ENCODE results near the gene CAPZB.

Gene CAPZB

DNA sequence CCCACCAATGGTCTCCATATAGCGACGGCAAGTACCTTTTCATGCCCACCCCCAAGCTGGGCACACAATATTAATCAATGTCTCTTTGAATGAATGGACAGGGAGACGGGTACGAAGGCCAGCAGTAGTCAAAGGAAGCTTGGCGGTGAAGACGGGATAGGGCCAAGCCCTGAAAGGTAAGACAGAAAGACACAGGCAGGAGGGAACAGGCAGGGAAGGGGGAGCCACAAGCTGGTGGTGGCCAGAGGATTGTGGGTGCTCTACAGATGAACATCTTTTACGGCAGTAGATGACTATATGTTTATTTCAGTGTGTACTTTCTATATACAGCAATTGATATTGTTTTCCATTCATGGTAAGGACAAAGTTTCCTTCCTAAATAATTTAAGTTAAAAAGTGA is 16.3 kb downstream of the CAPZB start:
- DNase-seq (ENCODE audit: low read depth) = no peak
- H3K4me3 ChIP-seq (ENCODE audit: low read depth, low read length) = peak overlapping the region; percentile 16
- TF ChIP-seq, protein P1, sequence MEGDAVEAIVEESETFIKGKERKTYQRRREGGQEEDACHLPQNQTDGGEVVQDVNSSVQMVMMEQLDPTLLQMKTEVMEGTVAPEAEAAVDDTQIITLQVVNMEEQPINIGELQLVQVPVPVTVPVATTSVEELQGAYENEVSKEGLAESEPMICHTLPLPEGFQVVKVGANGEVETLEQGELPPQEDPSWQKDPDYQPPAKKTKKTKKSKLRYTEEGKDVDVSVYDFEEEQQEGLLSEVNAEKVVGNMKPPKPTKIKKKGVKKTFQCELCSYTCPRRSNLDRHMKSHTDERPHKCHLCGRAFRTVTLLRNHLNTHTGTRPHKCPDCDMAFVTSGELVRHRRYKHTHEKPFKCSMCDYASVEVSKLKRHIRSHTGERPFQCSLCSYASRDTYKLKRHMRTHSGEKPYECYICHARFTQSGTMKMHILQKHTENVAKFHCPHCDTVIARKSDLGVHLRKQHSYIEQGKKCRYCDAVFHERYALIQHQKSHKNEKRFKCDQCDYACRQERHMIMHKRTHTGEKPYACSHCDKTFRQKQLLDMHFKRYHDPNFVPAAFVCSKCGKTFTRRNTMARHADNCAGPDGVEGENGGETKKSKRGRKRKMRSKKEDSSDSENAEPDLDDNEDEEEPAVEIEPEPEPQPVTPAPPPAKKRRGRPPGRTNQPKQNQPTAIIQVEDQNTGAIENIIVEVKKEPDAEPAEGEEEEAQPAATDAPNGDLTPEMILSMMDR (IDR thresholded peaks at IDR 0.05; ENCODE audit: low read depth, low read length, missing control alignments) = no peak

DNA sequence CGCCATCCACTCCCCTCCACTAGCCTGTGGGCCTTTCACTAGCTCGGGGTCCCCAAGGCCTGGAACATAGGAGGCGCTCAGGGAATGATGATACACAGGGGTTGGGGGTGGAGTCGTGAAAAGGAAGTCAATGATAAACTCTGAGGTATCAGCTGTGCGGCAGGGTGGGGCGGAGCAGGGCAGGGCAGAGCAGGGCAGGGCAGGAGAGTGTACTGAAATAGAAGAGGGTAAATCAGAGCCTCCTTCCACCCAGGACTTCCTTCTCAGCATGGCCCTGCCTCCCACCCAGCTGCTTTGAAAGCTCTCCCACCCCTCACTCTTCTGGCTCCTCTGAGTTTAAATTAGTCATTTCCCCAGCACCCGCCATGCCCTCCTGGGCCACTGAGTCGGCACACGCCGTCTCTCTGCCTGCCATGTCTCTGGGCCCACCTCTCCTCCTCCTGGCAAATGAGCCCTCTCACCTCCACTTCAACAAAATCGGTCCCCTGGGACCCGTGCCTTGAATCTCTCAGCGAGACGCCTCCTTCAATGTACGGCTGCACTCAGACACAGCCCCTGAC is 16.9 kb downstream of the CAPZB start:
- peak overlapping the region; percentile 16; the same call in 1 of the 2 replicates for H3K4me3 ChIP-seq (ENCODE audit: low read depth, low read length)
- TF ChIP-seq, protein P1 (IDR thresholded peaks at IDR 0.05; ENCODE audit: low read depth, low read length, missing control alignments) = no peak
- no peak for DNase-seq (ENCODE audit: low read depth)

DNA sequence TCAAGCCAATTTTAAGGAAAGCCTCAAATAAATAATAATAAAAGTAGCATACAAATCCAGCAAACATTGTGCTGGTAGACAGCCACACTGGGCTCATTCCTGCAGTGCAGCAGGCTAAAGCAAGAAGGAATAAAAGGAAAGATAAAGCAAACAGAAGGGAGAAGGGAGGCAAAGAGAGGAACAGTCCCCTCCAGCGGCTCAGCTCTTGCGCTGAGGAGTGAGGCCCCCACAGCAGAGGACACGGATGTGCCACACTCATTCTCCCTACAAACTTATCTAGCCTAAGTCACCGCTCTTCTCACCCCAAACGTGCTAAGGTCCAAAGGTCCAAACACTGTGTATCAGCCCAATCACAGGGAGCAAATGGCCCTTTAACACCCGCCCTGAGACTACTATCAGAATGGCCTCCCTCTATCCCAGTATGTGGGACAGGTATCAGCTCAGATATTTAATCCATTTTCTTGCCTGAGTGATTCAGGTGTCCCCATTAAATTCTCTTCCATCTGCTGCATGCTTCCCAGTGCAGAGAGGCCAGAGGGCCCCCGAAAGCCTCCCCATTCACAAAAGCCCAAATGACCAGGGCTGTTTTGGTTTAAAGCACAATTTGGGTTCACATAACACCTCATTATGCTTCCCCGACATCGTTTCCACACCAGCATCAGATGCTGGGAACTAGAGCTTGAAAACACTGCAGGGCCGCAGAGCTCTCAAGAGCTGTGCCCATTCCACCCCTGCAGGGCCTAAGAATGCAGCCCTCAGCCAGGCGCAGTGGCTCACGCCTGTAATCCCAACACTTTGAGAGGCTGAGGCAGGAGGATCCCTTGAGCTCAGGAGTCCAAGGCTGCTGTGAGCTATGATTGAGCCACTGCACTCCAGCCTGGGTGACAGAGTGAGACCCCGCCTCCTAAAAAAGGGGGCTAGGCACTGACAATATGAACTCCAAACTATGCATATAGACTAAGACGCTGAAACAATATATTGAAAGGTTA is 17.8 kb downstream of the CAPZB start:
- no peak overlapping the region for H3K4me3 ChIP-seq (ENCODE audit: low read depth, low read length)
- TF ChIP-seq, protein P1 (IDR thresholded peaks at IDR 0.05; ENCODE audit: low read depth, low read length, missing control alignments) = no peak
- DNase-seq (ENCODE audit: low read depth) = no peak

DNA sequence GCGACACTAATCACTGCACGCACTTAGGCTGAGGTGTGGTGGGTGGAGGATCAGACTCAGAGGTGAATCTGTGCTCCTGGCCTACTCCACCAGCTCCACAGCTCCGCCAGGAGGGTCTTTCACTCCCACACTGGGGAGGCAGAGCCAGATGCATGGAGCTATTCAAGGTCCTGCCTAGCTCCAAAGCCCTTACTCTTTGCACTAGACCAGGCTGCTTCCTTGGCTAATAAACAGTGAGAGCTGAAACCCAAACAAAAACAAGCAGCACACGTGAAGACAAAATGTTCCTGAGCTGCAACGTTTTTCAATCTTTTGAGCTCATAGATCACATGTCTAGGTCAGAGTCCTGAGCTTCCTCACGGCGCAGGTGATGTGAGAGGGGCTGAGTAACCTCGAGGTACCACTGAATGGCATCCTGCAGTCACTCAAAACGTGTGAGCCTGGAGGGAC is 19.2 kb downstream of the CAPZB start:
- H3K4me3 ChIP-seq (ENCODE audit: low read depth, low read length) = no peak overlapping the region
- TF ChIP-seq, protein P1 (IDR thresholded peaks at IDR 0.05; ENCODE audit: low read depth, low read length, missing control alignments) = no peak
- no peak for DNase-seq (ENCODE audit: low read depth)

DNA sequence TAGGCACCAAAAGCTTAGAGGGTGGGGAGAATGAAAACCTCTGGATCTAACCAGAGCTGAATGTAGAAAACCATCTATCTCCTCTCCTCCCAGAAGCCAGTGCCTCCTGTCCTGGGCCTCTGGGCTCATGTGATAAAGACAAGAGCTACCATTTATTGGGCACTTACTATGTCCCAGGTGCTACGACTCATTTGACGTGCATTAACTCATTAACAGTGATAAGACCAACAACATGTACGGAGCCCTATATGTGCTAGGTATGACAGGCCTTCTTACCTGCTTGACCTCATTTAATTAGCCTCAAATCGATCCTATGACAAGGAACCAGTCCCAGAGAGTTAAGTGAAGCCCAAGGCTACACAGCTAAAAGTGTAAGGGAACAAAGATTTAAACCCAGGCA is 19.7 kb downstream of the CAPZB start:
- no peak overlapping the region for H3K4me3 ChIP-seq (ENCODE audit: low read depth, low read length)
- no peak for DNase-seq (ENCODE audit: low read depth)
- TF ChIP-seq, protein P1 (IDR thresholded peaks at IDR 0.05; ENCODE audit: low read depth, low read length, missing control alignments) = no peak

DNA sequence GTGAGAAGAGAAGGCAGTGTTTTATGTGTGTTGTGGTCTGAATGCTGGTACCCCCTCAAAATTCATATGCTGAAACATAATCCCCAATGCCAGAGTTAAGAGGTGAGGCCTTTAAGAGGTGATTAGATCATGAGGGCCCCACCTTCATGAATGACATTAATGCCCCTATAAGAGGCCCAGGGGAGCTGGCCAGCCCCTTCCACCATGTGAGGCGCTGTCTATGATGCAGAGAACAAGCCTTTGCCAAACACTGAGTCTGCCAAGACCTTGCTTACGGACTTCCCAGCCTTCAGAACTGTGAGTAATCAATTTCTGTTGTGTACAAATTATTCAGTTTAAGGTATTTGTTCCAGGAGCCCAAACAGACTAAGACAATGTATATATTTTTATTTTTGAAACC is 20.2 kb downstream of the CAPZB start:
- TF ChIP-seq, protein P1 (IDR thresholded peaks at IDR 0.05; ENCODE audit: low read depth, low read length, missing control alignments) = no peak
- no peak overlapping the region for H3K4me3 ChIP-seq (ENCODE audit: low read depth, low read length)
- no peak for DNase-seq (ENCODE audit: low read depth)
